Muscle of arm (tissue), 12 donors: ENCODE measurements around the gene FANCI. TPM values are rescaled to one million over a fixed set of nuclear protein-coding genes. Genes with fewer than 3 reads are reported as not detected.
A peak's percentile ranks its signal among the peaks of the same experiment; 100 is the strongest.

Experiments
- DNase-seq: peaks from one replicate; pipeline ENCODE4 v3.0.0-alpha.2; 2013
- polyA plus RNA-seq, 12 donors: library from polyadenylated mRNA; unstranded; fragments of 120-200 nt; gene quantifications; one replicate each; pipeline ENCODE4 v1.2.1, GENCODE V29; 2013; ENCODE audit not compliant: insufficient read length in 12 of 12

The FANCI gene
- polyA plus RNA-seq, 12 donors = 10.0 to 35.6 (median 20.1) TPM; not detected in 1

- no peak for DNase-seq
Observed at GRCh38 chr15:89330881-89331595, 87.3 kb downstream of the FANCI start.

GRCh38 chr15:89332446-89332845, 88.7 kb downstream of the FANCI start:
- no peak for DNase-seq

- no peak for DNase-seq
Observed at GRCh38 chr15:89333011-89333860, 89.5 kb downstream of the FANCI start.

- peak; percentile 12 for DNase-seq
Observed at GRCh38 chr15:89333959-89334509, 90.3 kb downstream of the FANCI start.

- DNase-seq = peak; percentile 99
Observed at GRCh38 chr15:89334510-89335297, 90.9 kb downstream of the FANCI start, which contains the start of gene POLG. POLG (minus strand) TSS chr15:89334824; CDS start chr15:89333754, 1,070 bp downstream.

- peak; percentile 49 for DNase-seq
Observed at GRCh38 chr15:89335298-89336041, 91.7 kb downstream of the FANCI start.

GRCh38 chr15:89338036-89338435, 94.3 kb downstream of the FANCI start:
- no peak for DNase-seq

GRCh38 chr15:89340573-89340972, 96.8 kb downstream of the FANCI start:
- DNase-seq = no peak

GRCh38 chr15:89341316-89342005, 97.7 kb downstream of the FANCI start:
- DNase-seq = no peak

GRCh38 chr15:89342840-89343239, 99.1 kb downstream of the FANCI start:
- DNase-seq = no peak

- DNase-seq = no peak
Observed at GRCh38 chr15:89345248-89345647, 101.5 kb downstream of the FANCI start.

- no peak for DNase-seq
Observed at GRCh38 chr15:89346516-89347231, 102.9 kb downstream of the FANCI start.

GRCh38 chr15:89349206-89349558, 105.4 kb downstream of the FANCI start:
- DNase-seq = no peak

- no peak for DNase-seq
Observed at GRCh38 chr15:89352476-89352875, 108.7 kb downstream of the FANCI start.

GRCh38 chr15:89353991-89354390, 110.2 kb downstream of the FANCI start:
- no peak for DNase-seq

- DNase-seq = no peak
Observed at GRCh38 chr15:89356634-89357298, 113.0 kb downstream of the FANCI start.

- DNase-seq = no peak
Observed at GRCh38 chr15:89358435-89358754, 114.6 kb downstream of the FANCI start.

- DNase-seq = peak; percentile 87
Observed at GRCh38 chr15:89358755-89359439, 115.1 kb downstream of the FANCI start.
